Nephron progenitor cell (in vitro differentiated cells): Measurements from ENCODE around the gene MCTP1.

Experiments
- DNase-seq: peaks from one replicate; pipeline ENCODE4 v3.0.0; 2021
- H3K27ac Mint-ChIP-seq: 2 replicates; pipeline ENCODE4 v1.8.0; 2021; ENCODE audit warnings: mild to moderate bottlenecking, moderate library complexity, mixed read lengths
- H3K27me3 Mint-ChIP-seq: 2 replicates; pipeline ENCODE4 v1.8.0; 2021; ENCODE audit warnings: mild to moderate bottlenecking, low read depth, mixed read lengths; ENCODE audit not compliant: poor library complexity
- H3K36me3 Mint-ChIP-seq: 2 replicates; pipeline ENCODE4 v1.8.0; 2021; ENCODE audit warnings: low read depth, mixed read lengths
- H3K4me1 Mint-ChIP-seq: 2 replicates; pipeline ENCODE4 v1.8.0; 2021; ENCODE audit warnings: mixed read lengths
- H3K4me3 Mint-ChIP-seq: 2 replicates; pipeline ENCODE4 v1.8.0; 2021; ENCODE audit warnings: mild to moderate bottlenecking, moderate library complexity, mixed read lengths
- H3K9me3 Mint-ChIP-seq: 2 replicates; pipeline ENCODE4 v1.8.0; 2021; ENCODE audit warnings: mild to moderate bottlenecking, moderate library complexity, mixed read lengths
- CTCF ChIP-seq: fragments of 200-600 bp; sonication (generic); IDR thresholded peaks from 2 replicates; pipeline ENCODE4 v1.5.0; 2021; ENCODE audit warnings: antibody characterized with exemption

MCTP1 gene

DNA sequence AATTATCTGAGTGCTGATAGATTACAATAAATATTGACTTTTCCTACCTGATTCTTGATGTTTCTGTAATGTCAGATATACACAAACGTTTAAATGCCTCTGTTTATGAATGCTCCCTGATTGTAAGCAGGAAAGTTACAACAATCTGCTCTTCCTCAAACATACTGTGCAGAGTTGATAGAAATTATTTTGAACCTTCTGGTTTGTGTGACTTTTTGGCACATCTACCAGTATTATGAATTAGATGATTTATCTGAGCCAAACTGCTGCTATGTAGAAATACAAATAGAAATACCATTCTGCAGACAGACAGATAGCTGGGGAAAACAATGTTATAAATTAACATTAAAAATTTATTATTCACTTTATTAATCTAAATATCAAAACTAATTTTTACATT is 553.4 kb downstream of the MCTP1 start:
- peaks cover 4% of the 10 kb centered on the region for H3K36me3 Mint-ChIP-seq
- no peaks in the 10 kb centered on the region for H3K27me3 Mint-ChIP-seq
- no peak overlapping the region for H3K27ac Mint-ChIP-seq
- no peaks in the 10 kb centered on the region for H3K4me1 Mint-ChIP-seq
- DNase-seq = no peak
- no peak for TF ChIP-seq CTCF
- no peak overlapping the region for H3K4me3 Mint-ChIP-seq
- no peaks in the 10 kb centered on the region for H3K9me3 Mint-ChIP-seq

DNA sequence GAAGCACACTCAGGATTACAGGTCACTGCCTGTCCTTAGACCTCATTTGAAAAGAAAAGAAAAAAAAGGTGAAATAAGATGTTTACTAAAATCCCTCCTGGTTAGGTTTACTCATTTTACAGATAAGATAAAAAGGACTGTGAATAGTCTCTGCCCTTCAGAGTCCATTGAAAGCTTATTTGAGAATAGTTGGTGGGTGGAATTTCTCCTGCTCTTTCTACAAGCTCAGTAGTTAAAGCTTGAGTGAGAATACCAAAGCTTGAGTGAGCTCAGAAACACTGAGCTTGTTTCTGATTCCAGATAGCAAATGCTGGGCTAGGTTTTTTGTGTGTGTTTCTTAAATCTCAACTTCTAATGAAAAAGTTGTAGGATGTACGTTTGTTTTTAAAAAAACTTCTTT is 559.8 kb downstream of the MCTP1 start:
- peaks cover 3% of the 10 kb centered on the region for H3K27me3 Mint-ChIP-seq
- no peak for TF ChIP-seq CTCF
- no peak for DNase-seq
- no peaks in the 10 kb centered on the region for H3K9me3 Mint-ChIP-seq
- H3K4me1 Mint-ChIP-seq = no peaks in the 10 kb centered on the region
- H3K27ac Mint-ChIP-seq = no peak overlapping the region
- H3K36me3 Mint-ChIP-seq = peaks cover 4% of the 10 kb centered on the region
- no peak overlapping the region for H3K4me3 Mint-ChIP-seq

- Mint-ChIP-seq H3K27me3 (no peaks in the 10 kb centered on the region), H3K27ac (no peak overlapping the region), H3K4me3 (no peak overlapping the region), H3K9me3 (peaks cover 15% of the 10 kb centered on the region), H3K4me1 (peaks cover 20% of the 10 kb centered on the region), H3K36me3 (peaks cover 39% of the 10 kb centered on the region)
- TF ChIP-seq CTCF = no peak
- DNase-seq = no peak
Observed at GRCh38 chr5:94715768-94716167, 569.1 kb downstream of the MCTP1 start.

- Mint-ChIP-seq H3K36me3 (peaks cover 36% of the 10 kb centered on the region), H3K27me3 (no peaks in the 10 kb centered on the region), H3K9me3 (no peaks in the 10 kb centered on the region), H3K4me1 (peaks cover 48% of the 10 kb centered on the region), H3K4me3 (no peak overlapping the region), H3K27ac (no peak overlapping the region)
- TF ChIP-seq CTCF = no peak
- DNase-seq = no peak
Observed at GRCh38 chr5:94711785-94712184, 573.1 kb downstream of the MCTP1 start.

- DNase-seq = no peak
- Mint-ChIP-seq H3K4me1 (peaks cover 70% of the 10 kb centered on the region), H3K4me3 (no peak overlapping the region), H3K27ac (peak overlapping the region; percentile 87), H3K27me3 (no peaks in the 10 kb centered on the region), H3K36me3 (peaks cover 32% of the 10 kb centered on the region), H3K9me3 (no peaks in the 10 kb centered on the region)
- TF ChIP-seq CTCF = no peak
Observed at GRCh38 chr5:94709277-94709676, 575.6 kb downstream of the MCTP1 start.

DNA sequence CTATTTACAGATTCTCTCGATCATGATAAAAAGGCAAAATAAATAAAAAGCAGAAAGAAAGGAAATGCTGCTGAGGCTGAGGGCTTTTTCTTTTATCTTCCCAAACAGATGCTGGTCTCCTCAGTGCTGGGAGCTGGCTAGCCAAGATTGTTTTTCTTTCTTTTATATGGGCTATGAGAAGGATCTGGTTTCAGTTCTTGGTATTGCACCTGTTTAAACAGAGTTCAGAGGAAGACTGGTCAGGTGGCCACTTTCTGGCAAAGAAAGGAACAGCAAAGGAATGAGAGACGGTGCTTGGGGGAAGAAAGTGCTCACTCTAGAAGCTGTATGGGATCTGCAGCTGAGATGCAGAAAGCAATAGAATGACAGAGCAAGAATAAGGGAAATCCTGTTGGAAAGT is 577.5 kb downstream of the MCTP1 start:
- Mint-ChIP-seq H3K9me3 (peaks cover 7% of the 10 kb centered on the region), H3K36me3 (peaks cover 36% of the 10 kb centered on the region), H3K4me1 (peaks cover 61% of the 10 kb centered on the region), H3K27ac (peak overlapping the region; percentile 37), H3K27me3 (no peaks in the 10 kb centered on the region), H3K4me3 (peak overlapping the region; percentile 0)
- no peak for TF ChIP-seq CTCF
- peak; percentile 8 for DNase-seq
